Endothelial cell of umbilical vein (primary cell): Measurements from ENCODE around the gene KCNC4. TPM values are rescaled to one million over a fixed set of nuclear protein-coding genes. Genes with fewer than 3 reads are reported as not detected.

Source experiments
- BruUV-seq: library from RNA; stranded (reverse); fragments of 400-500 nt; replicated peaks from 2 replicates; lab custom pipeline; 2021; lab: Mats Ljungman, UMichigan
- CTCF ChIA-PET: fragments of 300-600, 350-600 bp; sonication (Branson Sonifier 250); formaldehyde crosslinking; loops from one replicate; lab custom pipeline; 2021; ENCODE audit warnings: antibody characterized with exemption, inconsistent platforms; lab: Charles Lee
- POLR2A ChIA-PET: fragments of 300-600, 350-600 bp; sonication (Branson Sonifier 250); formaldehyde crosslinking; loops from one replicate; lab custom pipeline; 2021; ENCODE audit warnings: antibody characterized with exemption, inconsistent platforms; lab: Charles Lee
- DNase-seq: peaks from one replicate; pipeline ENCODE4 v3.0.0-alpha.2; 2011; ENCODE audit warnings: low read depth, low spot score
- FAIRE-seq: peaks from 2 replicates; lab custom pipeline; 2011; peaks lifted over from hg19 to GRCh38; lab: Jason Lieb, UNC
- H2AFZ ChIP-seq: 2 replicates; pipeline ENCODE4 v1.6.0; 2012; ENCODE audit warnings: low read depth, low read length, control low read depth, inconsistent platforms
- H3K27ac ChIP-seq: 2 replicates; pipeline ENCODE4 v1.5.1; 2011; ENCODE audit warnings: low read depth, mild to moderate bottlenecking, control low read depth, low read length, moderate library complexity; ENCODE audit not compliant: insufficient read depth
- H3K27me3 ChIP-seq, 2 experiments: 2 replicates each; pipeline versions ENCODE4 v1.6.0 to v1.6.1; 2011; ENCODE audit warnings: low read length in 2 of 2, mixed read lengths in 1 of 2; ENCODE audit not compliant: control insufficient read depth in 2 of 2, insufficient read depth in 2 of 2
- H3K36me3 ChIP-seq, 2 experiments: 2 replicates in 1 of 2; 3 replicates in 1 of 2; pipeline ENCODE4 v1.5.1; 2011; ENCODE audit warnings: low read length in 2 of 2, mild to moderate bottlenecking in 1 of 2, moderate library complexity in 1 of 2; ENCODE audit not compliant: control insufficient read depth in 2 of 2, insufficient read depth in 2 of 2; ENCODE audit errors: extremely low read depth in 1 of 2
- H3K4me1 ChIP-seq: 3 replicates; pipeline ENCODE4 v1.5.1; 2011; ENCODE audit warnings: mild to moderate bottlenecking, low read length; ENCODE audit not compliant: control insufficient read depth, insufficient read depth; ENCODE audit errors: extremely low read depth
- H3K4me2 ChIP-seq: 2 replicates; pipeline ENCODE4 v1.6.1; 2011; ENCODE audit warnings: low read length, control low read depth, mixed read lengths; ENCODE audit not compliant: insufficient read depth
- H3K4me3 ChIP-seq, 3 experiments: fragments of 200-600 bp in 1 of 3; sonication (generic), shearing (Covaris generic) in 1 of 3; replicated peaks in 1 of 3; 2 replicates each; pipeline ENCODE4 v1.5.1; 2011 to 2016; ENCODE audit warnings: control low read depth in 3 of 3, low read length in 3 of 3, mild to moderate bottlenecking in 2 of 3, inconsistent platforms in 1 of 3, low read depth in 1 of 3, moderate library complexity in 1 of 3; ENCODE audit not compliant: insufficient read depth in 1 of 3
- H3K79me2 ChIP-seq: 2 replicates; pipeline ENCODE4 v1.6.0; 2012; ENCODE audit warnings: low read length, inconsistent platforms; ENCODE audit not compliant: control insufficient read depth, insufficient read depth
- H3K9ac ChIP-seq: replicated peaks from 2 replicates; pipeline ENCODE3; 2011; ENCODE audit warnings: low read length, control low read depth; ENCODE audit not compliant: insufficient read depth; ENCODE audit errors: extremely low read depth
- H3K9me1 ChIP-seq: replicated peaks from 3 replicates; pipeline ENCODE4 v1.6.0; 2011; ENCODE audit warnings: mild to moderate bottlenecking, low read length; ENCODE audit not compliant: control insufficient read depth, insufficient read depth; ENCODE audit errors: extremely low read depth
- H3K9me3 ChIP-seq: replicated peaks from 2 replicates; pipeline ENCODE4 v1.5.1; 2012; ENCODE audit warnings: low read length, inconsistent platforms; ENCODE audit not compliant: control insufficient read depth, insufficient read depth
- H4K20me1 ChIP-seq: replicated peaks from 2 replicates; pipeline ENCODE3; 2011; ENCODE audit warnings: mild to moderate bottlenecking, low read length; ENCODE audit not compliant: control insufficient read depth, insufficient read depth; ENCODE audit errors: extremely low read depth
- CTCF ChIP-seq, 2 donors: IDR thresholded peaks; 1 replicate in 1 of 2; 2 replicates in 1 of 2; pipeline ENCODE4 v1.5.1; 2011; ENCODE audit warnings: low read length in 2 of 2, mild to moderate bottlenecking in 2 of 2, moderate library complexity in 2 of 2, control low read depth in 1 of 2, inconsistent platforms in 1 of 2, low read depth in 1 of 2; ENCODE audit not compliant: insufficient read depth in 1 of 2; ENCODE audit errors: extremely low read depth in 1 of 2
- EZH2 ChIP-seq: IDR thresholded peaks from 2 replicates; pipeline ENCODE4 v1.6.1; 2012; ENCODE audit warnings: borderline replicate concordance, low read depth, mild to moderate bottlenecking, moderate library complexity, low read length, inconsistent platforms; ENCODE audit not compliant: severe bottlenecking
- FOS ChIP-seq: IDR thresholded peaks from 2 replicates; pipeline ENCODE4 v1.6.1; 2011; ENCODE audit warnings: mild to moderate bottlenecking, low read length, moderate library complexity, borderline replicate concordance; ENCODE audit not compliant: insufficient read depth
- GATA2 ChIP-seq: IDR thresholded peaks from 2 replicates; pipeline ENCODE4 v1.7.0; 2011; ENCODE audit warnings: low read depth, mild to moderate bottlenecking, moderate library complexity, mixed read lengths, low read length; ENCODE audit not compliant: insufficient read length, insufficient read depth
- JUN ChIP-seq: IDR thresholded peaks from 2 replicates; pipeline ENCODE4 v1.6.1; 2011; ENCODE audit warnings: borderline replicate concordance, low read depth; ENCODE audit not compliant: insufficient read length, insufficient read depth
- MAX ChIP-seq: IDR thresholded peaks from 2 replicates; pipeline ENCODE4 v1.6.1; 2011; ENCODE audit not compliant: insufficient read depth, insufficient read length
- MYC ChIP-seq: IDR thresholded peaks from one replicate; pipeline ENCODE4 v1.6.1; 2011; ENCODE audit warnings: mild to moderate bottlenecking, low read depth, low read length
- POLR2A ChIP-seq: IDR thresholded peaks from 2 replicates; pipeline ENCODE4 v1.6.1; 2012; ENCODE audit warnings: low read depth, mild to moderate bottlenecking, control low read depth, low read length
- POLR2AphosphoS5 ChIP-seq: IDR thresholded peaks from 2 replicates; pipeline ENCODE4 v1.6.1; 2012; ENCODE audit warnings: low read depth, mild to moderate bottlenecking, control low read depth, low read length, moderate library complexity; ENCODE audit not compliant: insufficient read depth
- dilution Hi-C: fragments of 300-500 bp; cut with MboI; formaldehyde crosslinking; loops from one replicate; pipeline ENCODE4 v1.15.0; 2019; ENCODE audit warnings: low sequenced_read_pairs; ENCODE audit not compliant: extremely low pct_ligation_motif_present
- intact Hi-C: fragments of 100-400 bp; cut with micrococcal nuclease; formaldehyde crosslinking; loops from one replicate; pipeline ENCODE4 v1.10.0; 2022
- polyA plus RNA-seq, 4 experiments: library from polyadenylated mRNA; depleted of rRNA in 3 of 4; stranded (reverse) in 3 of 4; unstranded in 1 of 4; fragments of >200 nt; gene quantifications; 2 replicates each; pipeline versions ENCODE4 v1.2.1 to v1.2.3, GENCODE V29; 2011 to 2012; ENCODE audit warnings: missing spikeins in 1 of 4
- total RNA-seq: library from RNA; stranded (reverse); gene quantifications from 2 replicates; pipeline ENCODE4 v1.2.3, GENCODE V29; 2021

The KCNC4 gene
- total and polyA plus RNA-seq, 2 donors (not counting 3 experiments of a cell fraction or from before 2014, with no cell fraction given), result 6.7 to 22.5 TPM

GRCh38 chr1:110225212-110225611 lies 15.1 kb downstream of the KCNC4 start:
- intact Hi-C loops, result no loop called here
- no TSS peak for BruUV-seq
- POLR2A ChIA-PET, result interaction anchor here (0.6 kb wide), 1 partner anchor 1099 kb away, joined by 3 read pairs; no protein-coding TSS in a partner anchor
- Histone ChIP-seq H3K4me1 (no peaks in the 10 kb centered on the region), H3K27me3 (no peaks in the 10 kb centered on the region), H3K4me2 (no peak overlapping the region), H4K20me1 (no peaks in the 10 kb centered on the region), H3K9me3 (no peaks in the 10 kb centered on the region), H3K36me3 (peaks cover 0 to 14% of the 10 kb centered on the region in 2 experiments), H2AFZ (no peak overlapping the region), H3K79me2 (no peaks in the 10 kb centered on the region), H3K27ac (no peak overlapping the region), H3K9me1 (no peaks in the 10 kb centered on the region), H3K9ac (no peak overlapping the region), H3K4me3 (no peak overlapping the region)
- dilution Hi-C loops, result no loop called here
- FAIRE-seq (no peak), DNase-seq (no peak)
- no peak for TF ChIP-seq MYC
- no peak for TF ChIP-seq JUN
- no peak for TF ChIP-seq MAX
- no peak for TF ChIP-seq GATA2
- TF ChIP-seq FOS, result no peak
- no peak for TF ChIP-seq EZH2
- no peak for TF ChIP-seq POLR2AphosphoS5
- TF ChIP-seq CTCF (IDR thresholded peaks at IDR 0.05; ENCODE audit: extremely low read depth in 1 of 2, insufficient read depth in 1 of 2, low read depth in 1 of 2, low read length in 2 of 2), result no peak
- TF ChIP-seq POLR2A, result no peak
- CTCF ChIA-PET, result interaction anchor here (1.5 to 1.8 kb wide), 2 partner anchors 18 to 93 kb away, joined by 3 to 5 read pairs; no protein-coding TSS in a partner anchor
